RWPE2 (cell line): Measurements from ENCODE around the gene EEF1A2.

ENCODE experiments used
- ATAC-seq: fragments of 200-7000 bp; cut with Tn5 transposase; 3 replicates; pipeline ENCODE4 v1.9.1; 2021; ENCODE audit warnings: low read depth
- DNase-seq: peaks from one replicate; pipeline ENCODE4 v3.0.0-alpha.2; 2020; ENCODE audit warnings: low spot score
- H3K27ac ChIP-seq: fragments of 450-650 bp; 2 replicates; pipeline ENCODE4 v1.5.1; 2017; ENCODE audit warnings: mild to moderate bottlenecking; ENCODE audit not compliant: poor library complexity, severe bottlenecking
- H3K27me3 ChIP-seq: fragments of 250-450 bp; sonication (Bioruptor Pico); 2 replicates; pipeline ENCODE4 v1.5.1; 2021; ENCODE audit warnings: mild to moderate bottlenecking, moderate library complexity; ENCODE audit not compliant: insufficient read depth, poor library complexity, severe bottlenecking
- H3K36me3 ChIP-seq: fragments of 250-450 bp; sonication (Bioruptor Pico); 2 replicates; pipeline ENCODE4 v1.5.1; 2020; ENCODE audit warnings: low read depth, mild to moderate bottlenecking, moderate library complexity
- H3K4me1 ChIP-seq: fragments of 250-450 bp; sonication (Bioruptor Pico); 2 replicates; pipeline ENCODE4 v1.5.1; 2021; ENCODE audit warnings: mild to moderate bottlenecking, moderate library complexity; ENCODE audit not compliant: insufficient read depth, poor library complexity, severe bottlenecking
- H3K4me3 ChIP-seq: fragments of 250-450 bp; sonication (Bioruptor Pico); 2 replicates; pipeline ENCODE4 v1.5.1; 2021; ENCODE audit warnings: mild to moderate bottlenecking, moderate library complexity; ENCODE audit not compliant: severe bottlenecking
- H3K9me3 ChIP-seq: fragments of 250-450 bp; sonication (Bioruptor Pico); 2 replicates; pipeline ENCODE4 v1.5.1; 2021; ENCODE audit warnings: mild to moderate bottlenecking, moderate library complexity; ENCODE audit not compliant: severe bottlenecking
- TF ChIP-seq, protein P1 (sequence below): fragments of 450-650 bp; IDR thresholded peaks from one replicate; pipeline ENCODE4 v1.5.1; 2017; ENCODE audit warnings: mild to moderate bottlenecking, moderate library complexity; ENCODE audit not compliant: poor library complexity, severe bottlenecking

EEF1A2 gene

DNA sequence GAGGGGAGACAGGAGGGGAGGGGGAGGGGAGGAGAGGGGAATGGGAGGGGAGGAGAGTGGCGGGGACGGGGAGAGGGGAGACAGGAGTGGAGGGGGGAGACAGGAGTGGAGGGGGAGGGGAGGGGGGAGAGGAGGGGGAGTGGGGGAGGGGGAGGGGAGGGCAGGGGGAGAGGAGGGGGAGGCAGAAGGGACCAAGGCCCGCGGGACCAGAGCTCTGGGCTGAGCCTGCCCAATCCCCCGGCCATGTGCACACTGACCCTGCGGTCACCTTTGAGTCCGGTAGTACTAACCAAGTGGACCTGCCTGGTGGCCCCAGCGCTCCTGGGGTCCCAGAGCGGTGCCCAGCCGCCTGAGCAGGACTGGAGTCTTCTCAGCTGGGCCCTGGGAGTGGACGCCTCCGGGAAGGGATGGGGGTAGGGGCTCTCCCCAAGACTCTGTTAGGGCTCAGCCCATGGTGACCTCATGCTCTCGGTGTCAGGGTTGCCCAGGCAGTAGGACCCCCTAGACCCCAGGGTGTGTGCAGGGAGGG is 26.0 kb downstream of the EEF1A2 start:
- DNase-seq (no peak), ATAC-seq (no peak)
- Histone ChIP-seq H3K4me3 (no peak overlapping the region), H3K36me3 (no peaks in the 10 kb centered on the region), H3K4me1 (no peaks in the 10 kb centered on the region), H3K27ac (no peak overlapping the region), H3K9me3 (no peaks in the 10 kb centered on the region), H3K27me3 (peaks cover 75% of the 10 kb centered on the region)
- TF ChIP-seq, protein P1, sequence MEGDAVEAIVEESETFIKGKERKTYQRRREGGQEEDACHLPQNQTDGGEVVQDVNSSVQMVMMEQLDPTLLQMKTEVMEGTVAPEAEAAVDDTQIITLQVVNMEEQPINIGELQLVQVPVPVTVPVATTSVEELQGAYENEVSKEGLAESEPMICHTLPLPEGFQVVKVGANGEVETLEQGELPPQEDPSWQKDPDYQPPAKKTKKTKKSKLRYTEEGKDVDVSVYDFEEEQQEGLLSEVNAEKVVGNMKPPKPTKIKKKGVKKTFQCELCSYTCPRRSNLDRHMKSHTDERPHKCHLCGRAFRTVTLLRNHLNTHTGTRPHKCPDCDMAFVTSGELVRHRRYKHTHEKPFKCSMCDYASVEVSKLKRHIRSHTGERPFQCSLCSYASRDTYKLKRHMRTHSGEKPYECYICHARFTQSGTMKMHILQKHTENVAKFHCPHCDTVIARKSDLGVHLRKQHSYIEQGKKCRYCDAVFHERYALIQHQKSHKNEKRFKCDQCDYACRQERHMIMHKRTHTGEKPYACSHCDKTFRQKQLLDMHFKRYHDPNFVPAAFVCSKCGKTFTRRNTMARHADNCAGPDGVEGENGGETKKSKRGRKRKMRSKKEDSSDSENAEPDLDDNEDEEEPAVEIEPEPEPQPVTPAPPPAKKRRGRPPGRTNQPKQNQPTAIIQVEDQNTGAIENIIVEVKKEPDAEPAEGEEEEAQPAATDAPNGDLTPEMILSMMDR = no peak

DNA sequence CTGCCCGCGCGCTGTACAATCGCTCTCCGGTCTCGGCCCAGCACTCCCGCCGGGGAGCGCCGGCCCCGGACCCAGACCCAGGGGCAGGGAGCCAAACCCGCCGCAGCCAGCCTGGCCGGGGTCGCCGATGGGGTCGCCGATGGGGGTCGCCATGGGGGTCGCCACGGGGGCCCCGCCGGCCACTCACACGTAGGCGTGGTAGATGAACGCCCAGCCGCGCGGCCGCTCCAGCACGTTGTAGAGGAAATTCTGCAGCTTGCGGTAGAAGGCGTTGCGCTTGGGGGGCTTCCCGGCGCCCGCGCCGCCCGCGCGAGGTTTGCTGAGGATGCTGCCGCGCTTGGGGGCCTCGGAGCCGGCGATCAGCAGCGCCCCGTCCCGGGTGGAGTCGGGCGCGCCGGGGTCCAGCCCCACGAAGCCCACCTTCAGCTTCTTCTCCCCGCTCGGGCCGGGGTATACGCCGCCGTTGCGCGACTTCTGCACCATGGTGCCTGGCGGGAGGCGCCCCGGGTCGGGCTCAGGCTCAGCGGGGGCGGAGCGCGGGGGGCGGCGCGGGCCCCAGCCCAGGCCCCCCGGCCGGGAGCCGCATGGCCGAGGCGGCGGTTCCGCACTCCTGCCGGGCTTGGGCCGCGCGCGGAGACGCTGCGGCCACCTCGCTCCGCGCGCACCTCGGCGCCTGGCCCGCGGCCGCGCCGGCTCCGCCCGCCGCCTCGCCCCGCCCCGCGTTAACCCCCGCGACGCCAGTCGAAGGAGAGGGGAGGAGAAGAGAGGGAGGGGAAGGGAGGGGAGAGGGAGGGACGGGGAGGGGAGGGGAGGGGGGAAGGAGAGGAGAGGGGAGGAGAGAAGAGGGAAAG is 26.7 kb downstream of the EEF1A2 start, which contains the start of gene KCNQ2:
Gene KCNQ2, minus strand, starts transcription at position 675 of the 851 bp plus-strand sequence. Its CDS starts 192 bp downstream, at position 483.
- Histone ChIP-seq H3K36me3 (no peaks in the 10 kb centered on the region), H3K27me3 (peaks cover 82% of the 10 kb centered on the region), H3K9me3 (no peaks in the 10 kb centered on the region), H3K27ac (no peak within 1 kb of the TSS), H3K4me3 (peak within 1 kb of the TSS; percentile 10), H3K4me1 (no peaks in the 10 kb centered on the region)
- ATAC-seq = no peak
- TF ChIP-seq, protein P1 = no peak
- DNase-seq = peak; percentile 86

DNA sequence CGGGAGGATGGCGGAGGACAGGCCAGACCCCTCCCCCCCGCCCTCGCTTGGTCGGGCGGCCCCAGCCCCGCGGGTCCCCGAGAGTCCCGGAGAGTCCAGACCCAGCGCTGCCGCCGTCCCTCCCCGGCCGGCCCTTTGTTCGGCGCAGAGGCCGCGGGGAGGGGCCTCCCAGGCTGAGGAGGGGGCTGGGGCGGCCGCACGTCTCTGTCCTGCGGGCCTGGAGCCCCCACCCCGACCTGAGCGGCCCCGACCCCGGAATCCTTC is 27.2 kb downstream of the EEF1A2 start:
- Histone ChIP-seq H3K4me1 (no peaks in the 10 kb centered on the region), H3K27ac (no peak overlapping the region), H3K27me3 (peaks cover 88% of the 10 kb centered on the region), H3K9me3 (no peaks in the 10 kb centered on the region), H3K36me3 (no peaks in the 10 kb centered on the region), H3K4me3 (no peak overlapping the region)
- no peak for DNase-seq
- TF ChIP-seq, protein P1 = no peak
- no peak for ATAC-seq

DNA sequence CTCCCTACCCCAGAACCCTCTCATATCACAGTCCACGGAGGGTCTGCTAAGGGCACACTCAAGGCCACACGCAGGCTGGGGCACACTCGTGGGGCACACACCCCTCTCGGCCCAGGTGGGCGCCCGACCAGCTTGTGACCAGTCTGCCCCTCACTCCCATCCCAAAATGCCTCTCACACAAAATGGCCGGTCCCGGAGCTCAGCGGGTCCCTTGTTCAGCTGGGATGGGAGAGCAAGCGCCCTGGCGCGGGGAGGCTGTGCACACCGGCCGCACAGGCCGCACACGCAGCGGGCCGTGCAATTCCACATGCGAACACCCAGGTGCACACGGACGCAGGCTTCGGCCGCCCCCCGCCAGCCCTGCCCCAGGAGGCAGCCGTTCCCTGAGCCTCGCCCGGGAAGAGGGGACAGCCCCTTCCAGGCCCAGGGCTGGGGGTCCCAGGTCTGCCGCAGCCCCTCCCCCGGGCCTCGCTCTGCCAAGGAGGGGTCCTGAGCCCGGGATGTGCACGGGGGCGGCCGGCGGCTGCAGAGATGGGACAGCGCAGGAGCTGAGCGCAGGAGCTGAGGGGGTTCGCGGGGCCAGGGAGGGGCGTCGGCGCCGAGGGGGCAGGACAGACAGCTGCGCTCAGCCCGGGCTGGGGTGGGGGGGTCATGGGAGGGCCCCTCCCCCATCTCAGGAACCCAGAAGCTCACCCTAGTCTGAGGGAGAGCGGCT is 27.7 kb downstream of the EEF1A2 start:
- no peaks in the 10 kb centered on the region for H3K4me1 ChIP-seq
- no peaks in the 10 kb centered on the region for H3K9me3 ChIP-seq
- no peaks in the 10 kb centered on the region for H3K36me3 ChIP-seq
- H3K4me3 ChIP-seq = no peak overlapping the region
- DNase-seq = peak; percentile 88
- H3K27me3 ChIP-seq = peaks cover 93% of the 10 kb centered on the region
- TF ChIP-seq, protein P1 = no peak
- H3K27ac ChIP-seq = no peak overlapping the region
- ATAC-seq = no peak

DNA sequence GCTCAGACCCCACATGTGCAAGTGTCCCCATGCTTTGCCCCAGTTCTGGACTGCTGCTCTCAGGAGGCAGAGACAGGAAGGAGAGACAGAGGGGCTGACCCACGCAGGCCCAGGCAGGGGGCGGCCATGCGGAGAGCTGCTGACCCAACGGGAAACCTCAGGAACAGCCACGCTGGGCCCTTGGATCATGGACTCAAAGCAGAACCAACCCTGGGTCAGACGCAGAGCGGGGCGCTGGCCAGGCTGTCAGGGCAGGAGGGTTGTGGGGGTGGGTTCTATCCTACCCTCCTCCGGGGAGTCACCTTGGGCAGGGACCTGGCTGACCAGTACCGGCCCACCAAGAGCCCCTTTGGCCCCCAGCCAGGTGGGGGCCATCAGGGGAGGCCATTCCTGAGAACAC is 28.5 kb downstream of the EEF1A2 start:
- H3K27ac ChIP-seq = no peak overlapping the region
- no peaks in the 10 kb centered on the region for H3K9me3 ChIP-seq
- peaks cover 94% of the 10 kb centered on the region for H3K27me3 ChIP-seq
- no peaks in the 10 kb centered on the region for H3K36me3 ChIP-seq
- H3K4me3 ChIP-seq = no peak overlapping the region
- ATAC-seq (no peak), DNase-seq (peak; percentile 86)
- H3K4me1 ChIP-seq = no peaks in the 10 kb centered on the region
- TF ChIP-seq, protein P1 = no peak
